Measurements from ENCODE around the gene B4GALNT4.
"Not testable (repeated sequence)": the region's sequence is repeated elsewhere in the genome, so short reads cannot be mapped to it uniquely, and the experiment has no call there.

The B4GALNT4 gene, protein sequence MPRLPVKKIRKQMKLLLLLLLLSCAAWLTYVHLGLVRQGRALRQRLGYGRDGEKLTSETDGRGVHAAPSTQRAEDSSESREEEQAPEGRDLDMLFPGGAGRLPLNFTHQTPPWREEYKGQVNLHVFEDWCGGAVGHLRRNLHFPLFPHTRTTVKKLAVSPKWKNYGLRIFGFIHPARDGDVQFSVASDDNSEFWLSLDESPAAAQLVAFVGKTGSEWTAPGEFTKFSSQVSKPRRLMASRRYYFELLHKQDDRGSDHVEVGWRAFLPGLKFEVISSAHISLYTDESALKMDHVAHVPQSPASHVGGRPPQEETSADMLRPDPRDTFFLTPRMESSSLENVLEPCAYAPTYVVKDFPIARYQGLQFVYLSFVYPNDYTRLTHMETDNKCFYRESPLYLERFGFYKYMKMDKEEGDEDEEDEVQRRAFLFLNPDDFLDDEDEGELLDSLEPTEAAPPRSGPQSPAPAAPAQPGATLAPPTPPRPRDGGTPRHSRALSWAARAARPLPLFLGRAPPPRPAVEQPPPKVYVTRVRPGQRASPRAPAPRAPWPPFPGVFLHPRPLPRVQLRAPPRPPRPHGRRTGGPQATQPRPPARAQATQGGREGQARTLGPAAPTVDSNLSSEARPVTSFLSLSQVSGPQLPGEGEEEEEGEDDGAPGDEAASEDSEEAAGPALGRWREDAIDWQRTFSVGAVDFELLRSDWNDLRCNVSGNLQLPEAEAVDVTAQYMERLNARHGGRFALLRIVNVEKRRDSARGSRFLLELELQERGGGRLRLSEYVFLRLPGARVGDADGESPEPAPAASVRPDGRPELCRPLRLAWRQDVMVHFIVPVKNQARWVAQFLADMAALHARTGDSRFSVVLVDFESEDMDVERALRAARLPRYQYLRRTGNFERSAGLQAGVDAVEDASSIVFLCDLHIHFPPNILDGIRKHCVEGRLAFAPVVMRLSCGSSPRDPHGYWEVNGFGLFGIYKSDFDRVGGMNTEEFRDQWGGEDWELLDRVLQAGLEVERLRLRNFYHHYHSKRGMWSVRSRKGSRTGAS

DNA sequence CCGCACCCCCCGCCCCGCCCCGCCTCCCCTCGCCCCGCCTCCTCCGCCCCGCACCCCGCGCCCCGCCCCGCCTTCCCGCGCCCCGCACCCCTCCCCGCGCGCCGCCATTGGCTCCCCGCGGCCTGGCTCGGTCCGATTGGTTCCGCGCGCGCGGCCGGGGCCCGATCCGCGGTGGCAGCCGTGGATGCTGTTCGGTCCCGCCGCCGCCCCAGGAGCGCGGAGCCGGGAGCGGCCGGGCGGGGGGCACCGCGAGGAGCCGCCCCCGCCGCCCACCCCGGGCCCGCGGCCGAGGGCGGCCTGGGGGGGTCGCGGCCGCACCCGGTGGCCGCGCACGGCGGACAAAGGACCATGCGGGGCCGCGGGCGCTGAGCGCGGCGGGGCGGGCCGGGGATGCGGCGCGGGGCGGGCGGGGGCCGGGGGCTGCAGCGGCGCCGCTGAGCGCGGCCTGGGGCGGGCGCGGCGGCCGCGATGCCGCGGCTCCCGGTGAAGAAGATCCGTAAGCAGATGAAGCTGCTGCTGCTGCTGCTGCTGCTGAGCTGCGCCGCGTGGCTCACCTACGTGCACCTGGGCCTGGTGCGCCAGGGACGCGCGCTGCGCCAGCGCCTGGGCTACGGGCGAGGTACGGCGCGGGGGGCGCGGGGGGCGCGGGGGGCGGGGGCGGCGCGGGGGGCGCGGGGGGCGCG is at the start of gene B4GALNT4:
Gene B4GALNT4 (plus strand): TSS at position 164 of the 683 bp plus-strand sequence. CDS start 305 bp downstream, at position 469.
- DNase-seq (ENCODE audit: low read depth in 2 of 2) = peak in 1 of 2 experiments; percentile 26

GRCh38 chr11:319888-320273 is 49.4 kb upstream of the B4GALNT4 start:
- DNase-seq (ENCODE audit: low read depth in 2 of 2) = not testable (repeated sequence)

DNA sequence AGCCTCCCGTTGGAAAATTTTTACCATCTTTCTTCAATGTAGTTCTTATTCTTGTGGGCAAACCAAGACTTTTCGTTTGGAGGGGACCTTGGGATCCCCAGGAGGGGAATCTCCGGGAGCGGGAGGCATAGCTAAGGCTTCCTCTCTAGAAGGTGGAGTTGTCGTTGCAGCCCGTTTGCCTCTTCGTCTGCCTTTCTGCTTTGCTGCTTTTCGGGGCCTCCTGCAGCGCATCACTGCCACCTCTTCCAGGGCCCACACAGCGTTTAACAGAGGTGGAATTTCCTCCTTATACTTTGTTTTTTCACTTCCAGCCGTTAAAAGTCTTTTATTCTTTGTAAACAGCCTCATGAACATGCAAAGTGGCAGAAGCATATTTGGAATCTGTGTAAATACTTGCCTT is 45.1 kb upstream of the B4GALNT4 start:
- no peak for DNase-seq (ENCODE audit: low read depth in 2 of 2)

DNA sequence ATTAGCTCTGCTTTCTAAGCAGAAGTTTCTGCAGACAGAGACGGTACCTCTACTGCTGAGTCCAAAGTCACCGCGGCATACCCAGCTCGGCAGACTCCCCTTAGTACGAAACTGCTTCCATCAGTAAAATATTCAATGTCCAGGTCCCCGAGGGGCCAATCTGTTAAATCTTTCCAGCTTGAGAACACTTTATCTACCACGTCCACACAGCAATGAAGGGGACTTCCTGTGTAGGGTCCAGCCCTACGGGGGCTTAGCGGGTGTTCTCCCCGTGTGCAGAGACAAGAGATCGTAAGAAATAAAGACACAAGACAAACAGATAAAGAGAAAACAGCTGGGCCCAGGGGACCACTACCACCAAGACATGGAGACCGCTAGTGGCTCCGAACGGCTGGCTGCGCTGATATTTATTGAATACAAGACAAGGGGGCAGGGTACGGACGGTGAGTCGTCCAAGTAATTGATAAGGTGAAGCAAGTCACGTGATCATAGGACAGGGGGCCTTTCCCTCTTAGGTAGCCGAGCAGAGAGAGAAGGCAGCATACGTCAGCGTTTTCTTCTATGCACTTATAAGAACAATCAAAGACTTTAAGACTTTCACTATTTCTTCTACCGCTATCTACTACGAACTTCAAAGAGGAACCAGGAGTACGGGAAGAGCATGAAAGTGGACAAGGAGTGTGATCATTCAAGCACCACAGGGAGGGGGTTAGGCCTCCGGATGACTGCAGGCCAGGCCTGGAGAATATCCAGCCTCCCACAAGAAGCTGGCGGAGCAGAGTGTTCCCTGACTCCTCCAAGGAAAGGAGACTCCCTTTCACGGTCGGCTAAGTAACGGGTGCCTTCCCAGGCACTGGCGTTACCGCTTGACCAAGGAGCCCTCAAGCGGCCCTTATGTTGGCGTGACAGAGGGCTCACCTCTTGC is 44.4 kb upstream of the B4GALNT4 start:
- not testable (repeated sequence) for DNase-seq (ENCODE audit: low read depth in 2 of 2)

DNA sequence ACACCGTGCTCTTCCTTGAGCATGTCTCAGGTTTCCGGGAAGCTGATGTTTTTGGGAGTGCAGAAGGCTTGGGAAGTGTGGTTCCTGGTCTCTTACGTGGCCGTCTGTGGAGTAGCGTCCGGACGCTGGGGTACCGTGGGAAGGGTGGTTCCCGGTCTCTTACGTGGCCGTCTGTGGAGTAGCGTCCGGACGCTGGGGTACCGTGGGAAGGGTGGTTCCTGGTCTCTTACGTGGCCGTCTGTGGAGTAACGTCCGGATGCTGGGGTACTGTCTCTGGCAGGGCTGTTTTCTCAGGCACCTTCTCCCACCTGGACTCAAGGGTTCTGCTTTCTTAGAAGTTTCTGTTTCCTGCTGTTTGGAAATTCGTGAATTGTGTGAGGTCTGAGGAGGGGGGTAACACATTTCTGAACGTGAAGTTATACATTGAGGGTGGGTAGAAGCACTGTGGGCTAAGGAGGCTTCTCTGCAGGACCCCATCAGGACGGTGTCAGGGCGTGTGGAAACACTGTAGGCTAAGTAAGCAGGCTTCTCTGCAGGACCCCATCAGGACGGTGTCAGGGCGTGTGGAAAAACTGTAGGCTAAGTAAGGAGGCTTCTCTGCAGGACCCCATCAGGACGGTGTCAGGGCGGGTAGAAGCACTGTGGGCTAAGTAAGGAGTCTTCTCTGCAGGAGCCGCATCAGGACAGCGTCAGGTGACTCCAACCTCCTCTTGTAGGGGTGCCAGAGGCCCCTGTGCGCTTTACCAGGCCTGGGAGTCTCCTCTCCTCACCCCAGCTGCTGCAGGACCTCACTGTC is 43.3 kb upstream of the B4GALNT4 start:
- DNase-seq (ENCODE audit: low read depth in 2 of 2) = no peak

DNA sequence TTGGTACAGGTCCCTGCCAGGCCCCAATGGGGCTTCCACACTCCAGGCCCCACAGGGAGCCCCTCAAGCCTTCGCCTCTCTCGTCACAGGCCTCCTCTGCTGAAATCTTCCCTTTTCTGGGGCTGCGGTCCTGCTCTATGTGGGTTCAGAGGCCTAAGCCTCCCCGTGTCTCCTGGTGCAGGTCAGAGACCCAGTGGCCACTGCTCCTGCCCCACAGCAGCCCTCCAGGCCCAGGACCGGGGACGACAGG is 42.8 kb upstream of the B4GALNT4 start:
- no peak for DNase-seq (ENCODE audit: low read depth in 2 of 2)

- DNase-seq (ENCODE audit: low read depth in 2 of 2) = no peak
Measured at GRCh38 chr11:326842-327580, 42.3 kb upstream of the B4GALNT4 start.

DNA sequence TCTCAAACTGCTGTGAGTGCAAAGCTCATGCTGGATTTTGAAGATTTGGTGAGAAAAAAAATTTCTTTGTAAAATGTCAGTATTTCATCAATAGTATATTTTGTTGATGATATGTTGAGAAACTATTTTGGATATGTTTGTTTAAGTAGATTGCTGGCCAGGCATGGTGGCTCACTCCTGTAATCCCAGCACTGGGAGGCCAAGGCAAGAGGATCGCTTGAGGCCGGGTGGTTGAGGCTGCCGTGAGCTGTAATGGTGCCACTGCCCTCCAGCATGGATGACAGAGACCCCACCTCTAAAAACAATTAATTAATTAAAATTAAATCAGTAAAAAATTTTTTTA is 41.7 kb upstream of the B4GALNT4 start:
- no peak for DNase-seq (ENCODE audit: low read depth in 2 of 2)

DNA sequence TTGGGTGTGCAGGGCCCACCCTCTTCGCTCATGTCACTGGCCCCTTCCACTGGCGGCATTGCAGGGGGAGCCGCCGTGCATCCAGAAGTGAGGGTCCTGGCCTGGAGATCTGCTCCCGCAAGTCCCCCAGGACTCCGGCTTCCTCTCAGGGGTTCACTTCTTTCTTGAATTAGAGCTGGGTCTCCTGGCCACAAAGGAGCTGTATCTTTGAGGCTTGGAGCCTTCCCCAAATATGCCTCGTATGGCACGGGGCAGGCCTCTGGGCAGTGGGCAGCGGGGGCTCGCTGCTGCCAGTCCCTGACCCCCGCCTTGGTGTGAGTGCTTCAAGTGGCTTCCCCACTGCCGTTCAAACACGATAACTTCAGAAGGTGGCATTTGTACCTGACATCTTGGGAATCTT is 41.3 kb upstream of the B4GALNT4 start:
- DNase-seq (ENCODE audit: low read depth in 2 of 2) = no peak

- not testable (repeated sequence) for DNase-seq (ENCODE audit: low read depth in 2 of 2)
Measured at GRCh38 chr11:328516-329100, 40.7 kb upstream of the B4GALNT4 start.

- DNase-seq (ENCODE audit: low read depth in 2 of 2) = no peak
Measured at GRCh38 chr11:329886-330253, 39.4 kb upstream of the B4GALNT4 start.

GRCh38 chr11:330307-330693 is 39.0 kb upstream of the B4GALNT4 start:
- no peak for DNase-seq (ENCODE audit: low read depth in 2 of 2)

GRCh38 chr11:330694-331357 is 38.5 kb upstream of the B4GALNT4 start:
- DNase-seq (ENCODE audit: low read depth in 2 of 2) = no peak

DNA sequence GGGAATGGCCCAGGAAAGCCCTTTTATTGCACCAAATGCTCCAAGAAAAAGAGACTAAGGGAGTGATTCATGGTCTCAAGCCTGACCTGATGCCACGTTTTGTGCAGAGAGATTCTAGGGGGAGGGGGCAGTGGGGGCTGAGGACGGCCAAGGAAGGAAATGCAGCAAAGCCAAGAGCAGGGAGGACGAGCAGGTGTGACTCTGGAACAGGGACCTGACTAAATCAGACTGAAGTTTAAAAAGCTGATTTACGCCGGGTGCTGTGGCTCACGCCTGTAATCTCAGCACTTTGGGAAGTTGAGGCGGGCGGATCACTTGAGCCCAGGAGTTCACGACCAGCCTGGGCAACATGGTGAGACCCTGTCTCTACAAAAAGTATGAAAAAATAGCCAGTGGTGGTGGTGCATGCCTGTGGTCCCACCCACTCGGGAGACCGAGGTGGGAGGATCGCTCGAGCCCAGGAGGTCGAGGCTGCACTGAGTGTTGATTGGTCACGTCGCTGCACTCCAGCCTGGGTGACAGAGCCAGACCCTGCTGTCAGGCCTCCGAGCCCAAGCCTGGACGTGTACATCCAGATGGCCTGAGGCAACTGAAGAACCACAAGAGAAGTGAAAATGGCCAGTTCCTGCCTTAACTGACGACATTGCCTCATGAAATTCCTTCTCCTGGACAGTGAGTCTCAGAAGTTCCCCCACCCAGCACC is 37.8 kb upstream of the B4GALNT4 start:
- no peak for DNase-seq (ENCODE audit: low read depth in 2 of 2)

GRCh38 chr11:332651-333480 is 36.4 kb upstream of the B4GALNT4 start:
- DNase-seq (ENCODE audit: low read depth in 2 of 2) = no peak

DNA sequence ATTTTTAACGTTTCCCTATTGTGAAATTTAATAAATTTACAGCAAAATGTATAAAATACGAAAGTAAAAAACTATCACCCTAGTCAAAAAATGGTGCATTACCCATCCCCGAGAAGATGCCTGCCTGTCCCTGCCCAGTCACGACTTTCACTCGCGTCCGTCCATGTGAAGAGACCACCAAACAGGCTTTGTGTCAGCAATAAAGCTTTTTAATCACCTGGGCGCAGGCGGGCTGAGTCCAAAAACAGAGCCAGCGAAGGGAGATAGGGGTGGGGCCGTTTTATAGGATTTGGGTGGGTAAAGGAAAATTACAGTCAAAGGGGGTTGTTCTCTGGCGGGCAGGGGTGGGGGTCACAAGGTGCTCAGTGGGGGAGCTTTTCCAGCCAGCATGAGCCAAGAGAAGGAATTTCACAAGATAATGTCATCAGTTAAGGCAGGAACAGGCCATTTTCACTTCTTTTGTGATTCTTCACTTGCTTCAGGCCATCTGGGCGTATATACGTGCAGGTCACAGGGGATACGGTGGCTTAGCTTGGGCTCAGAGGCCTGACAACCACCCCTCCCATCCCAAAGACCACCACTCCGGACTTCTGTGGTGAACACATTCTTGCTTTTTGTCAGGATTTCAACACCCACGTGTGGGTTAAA is 35.6 kb upstream of the B4GALNT4 start:
- DNase-seq (ENCODE audit: low read depth in 2 of 2) = not testable (repeated sequence)

All from fibroblast of skin of left quadriceps (primary cell).